ENCODE data around the gene ZDHHC22. TPM values are rescaled to one million over a fixed set of nuclear protein-coding genes. Genes with fewer than 3 reads are reported as not detected.

ZDHHC22 gene
- total and polyA plus RNA-seq, 2 of the 13 experiments (the other 11 are each of a cell fraction or from before 2014, with no cell fraction given), result not detected

DNA sequence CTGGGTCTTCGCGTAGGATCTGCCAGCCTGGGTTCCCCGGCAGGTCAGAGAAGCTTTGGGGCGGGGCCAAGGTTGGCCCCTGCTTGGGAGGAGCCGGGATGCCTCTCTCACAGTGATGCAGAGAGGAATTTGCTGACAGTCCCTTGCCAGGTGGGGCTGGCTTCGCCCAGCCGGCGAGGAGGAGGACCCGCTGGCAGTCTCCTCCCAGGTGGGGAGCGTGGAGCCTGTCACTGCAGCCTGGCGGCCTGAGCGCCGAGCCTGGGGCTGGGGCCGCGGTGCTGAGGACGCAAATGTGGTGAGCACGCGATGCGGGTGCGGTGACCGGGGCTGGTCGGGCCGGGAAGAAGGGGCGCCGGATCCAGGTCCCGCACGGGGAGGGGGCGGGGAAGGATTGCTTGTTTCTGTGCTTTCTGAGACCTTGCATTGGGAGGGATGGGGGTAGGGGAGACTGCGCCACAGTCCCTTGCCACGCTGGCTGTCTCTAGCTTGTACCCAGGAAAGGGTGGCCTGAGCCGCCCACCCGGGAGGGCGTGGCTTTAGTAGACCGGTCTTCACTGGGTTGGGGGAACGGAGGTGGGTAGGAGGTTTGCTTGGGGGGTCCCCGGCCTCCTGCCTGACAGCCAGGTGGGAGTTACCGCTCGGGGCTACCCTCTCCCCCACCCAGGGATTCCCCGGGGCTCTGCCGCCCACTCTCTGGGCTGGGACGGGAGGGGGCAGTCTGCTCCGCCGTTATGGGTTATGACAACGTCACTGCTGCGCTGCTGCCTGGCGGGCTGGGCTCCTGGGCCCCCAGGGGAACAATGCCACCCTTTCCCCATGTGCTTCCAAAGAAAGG is 40.2 kb upstream of the ZDHHC22 start, which contains the start of gene TMEM63C (continued):
- TF ChIP-seq MYC (CRISPR knock-in tag; IDR thresholded peaks at IDR 0.05; ENCODE audit: borderline replicate concordance) (no peak), ZNF547 (CRISPR knock-in tag; IDR thresholded peaks at IDR 0.05) (0 out of 2 replicates have a peak, but pooled peaks have one; percentile 52), ZNF552 (CRISPR knock-in tag; IDR thresholded peaks at IDR 0.05; ENCODE audit: borderline replicate concordance) (no peak), SMARCE1 (IDR thresholded peaks at IDR 0.05; ENCODE audit: borderline replicate concordance) (no peak), ZNF33B (CRISPR knock-in tag; IDR thresholded peaks at IDR 0.05) (no peak), MAZ (IDR thresholded peaks at IDR 0.05; ENCODE audit: borderline replicate concordance, low read depth, low read length) (no peak), MAZ (CRISPR knock-in tag; IDR thresholded peaks at IDR 0.05; ENCODE audit: low read depth) (no peak), SRSF4 (IDR thresholded peaks at IDR 0.05; ENCODE audit: low read depth, low read length, poor library complexity, severe bottlenecking) (no peak), ZNF512 (CRISPR knock-in tag; IDR thresholded peaks at IDR 0.05) (no peak), HINFP (CRISPR knock-in tag; IDR thresholded peaks at IDR 0.05; ENCODE audit: low read depth) (no peak), BHLHE40 (IDR thresholded peaks at IDR 0.05; ENCODE audit: low read length) (no peak), MIER2 (CRISPR knock-in tag; IDR thresholded peaks at IDR 0.05) (no peak), HMG20B (CRISPR knock-in tag; conservative IDR thresholded peaks at IDR 0.05) (no peak), GLMP (CRISPR knock-in tag; IDR thresholded peaks at IDR 0.05; ENCODE audit: borderline replicate concordance) (no peak), PCBP2 (optimal IDR thresholded peaks at IDR 0.05; ENCODE audit: low read depth, low read length, poor library complexity, severe bottlenecking) (no peak), SIN3A (IDR thresholded peaks at IDR 0.05; ENCODE audit: borderline replicate concordance, low read depth, low read length) (no peak), MAX (IDR thresholded peaks at IDR 0.05) (0 out of 2 replicates have a peak, but pooled peaks have one; percentile 17), GATA4 (IDR thresholded peaks at IDR 0.05; ENCODE audit: borderline replicate concordance, low read depth) (no peak), ZSCAN21 (CRISPR knock-in tag; IDR thresholded peaks at IDR 0.05; ENCODE audit: borderline replicate concordance) (no peak), ZNF841 (CRISPR knock-in tag; IDR thresholded peaks at IDR 0.05; ENCODE audit: borderline replicate concordance) (no peak), ZNF3 (CRISPR knock-in tag; IDR thresholded peaks at IDR 0.05) (no peak), ZNF709 (CRISPR knock-in tag; IDR thresholded peaks at IDR 0.05) (no peak)
- TF ChIP-seq, protein P1, sequence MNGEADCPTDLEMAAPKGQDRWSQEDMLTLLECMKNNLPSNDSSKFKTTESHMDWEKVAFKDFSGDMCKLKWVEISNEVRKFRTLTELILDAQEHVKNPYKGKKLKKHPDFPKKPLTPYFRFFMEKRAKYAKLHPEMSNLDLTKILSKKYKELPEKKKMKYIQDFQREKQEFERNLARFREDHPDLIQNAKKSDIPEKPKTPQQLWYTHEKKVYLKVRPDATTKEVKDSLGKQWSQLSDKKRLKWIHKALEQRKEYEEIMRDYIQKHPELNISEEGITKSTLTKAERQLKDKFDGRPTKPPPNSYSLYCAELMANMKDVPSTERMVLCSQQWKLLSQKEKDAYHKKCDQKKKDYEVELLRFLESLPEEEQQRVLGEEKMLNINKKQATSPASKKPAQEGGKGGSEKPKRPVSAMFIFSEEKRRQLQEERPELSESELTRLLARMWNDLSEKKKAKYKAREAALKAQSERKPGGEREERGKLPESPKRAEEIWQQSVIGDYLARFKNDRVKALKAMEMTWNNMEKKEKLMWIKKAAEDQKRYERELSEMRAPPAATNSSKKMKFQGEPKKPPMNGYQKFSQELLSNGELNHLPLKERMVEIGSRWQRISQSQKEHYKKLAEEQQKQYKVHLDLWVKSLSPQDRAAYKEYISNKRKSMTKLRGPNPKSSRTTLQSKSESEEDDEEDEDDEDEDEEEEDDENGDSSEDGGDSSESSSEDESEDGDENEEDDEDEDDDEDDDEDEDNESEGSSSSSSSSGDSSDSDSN (CRISPR knock-in tag; IDR thresholded peaks at IDR 0.05), result no peak

All from HepG2 (cell line).